GM18907 (cell line): Measurements from ENCODE around the gene SRPK3.
"Not testable (repeated sequence)": the region's sequence is repeated elsewhere in the genome, so short reads cannot be mapped to it uniquely, and the experiment has no call there.

Experiments
- ATAC-seq: cut with Tn5 transposase; IDR thresholded peaks from one replicate; pipeline ENCODE4 v1.9.1; 2021; ENCODE audit warnings: mild to moderate bottlenecking, moderate library complexity; ENCODE audit not compliant: unreplicated experiment

SRPK3 gene

GRCh38 chrX:153803211-153804099 lies 22.6 kb downstream of the SRPK3 start:
- no peak for ATAC-seq

- ATAC-seq, result no peak
Measured at GRCh38 chrX:153804100-153804595, 23.3 kb downstream of the SRPK3 start.

- no peak for ATAC-seq
Measured at GRCh38 chrX:153804621-153805020, 23.8 kb downstream of the SRPK3 start.

- no peak for ATAC-seq
Measured at GRCh38 chrX:153805436-153805835, 24.6 kb downstream of the SRPK3 start.

GRCh38 chrX:153806999-153807575 lies 26.2 kb downstream of the SRPK3 start:
- ATAC-seq, result no peak

- ATAC-seq, result no peak
Measured at GRCh38 chrX:153807976-153808375, 27.1 kb downstream of the SRPK3 start.

- ATAC-seq, result no peak
Measured at GRCh38 chrX:153812220-153812619, 31.4 kb downstream of the SRPK3 start.

GRCh38 chrX:153813161-153813560 lies 32.3 kb downstream of the SRPK3 start:
- ATAC-seq, result no peak

- ATAC-seq, result no peak
Measured at GRCh38 chrX:153814591-153815315, 33.9 kb downstream of the SRPK3 start.

- ATAC-seq, result no peak
Measured at GRCh38 chrX:153816831-153817690, 36.2 kb downstream of the SRPK3 start.

- not testable (repeated sequence) for ATAC-seq
Measured at GRCh38 chrX:153818064-153818463, 37.2 kb downstream of the SRPK3 start.

GRCh38 chrX:153818571-153819383 lies 37.9 kb downstream of the SRPK3 start:
- ATAC-seq, result no peak

GRCh38 chrX:153819384-153820040 lies 38.7 kb downstream of the SRPK3 start:
- ATAC-seq, result no peak

GRCh38 chrX:153820601-153821000 lies 39.8 kb downstream of the SRPK3 start:
- ATAC-seq, result no peak

- no peak for ATAC-seq
Measured at GRCh38 chrX:153821066-153821465, 40.2 kb downstream of the SRPK3 start.

- no peak for ATAC-seq
Measured at GRCh38 chrX:153824348-153824747, 43.5 kb downstream of the SRPK3 start.

GRCh38 chrX:153825042-153825441 lies 44.2 kb downstream of the SRPK3 start:
- ATAC-seq, result no peak

GRCh38 chrX:153827016-153827415 lies 46.2 kb downstream of the SRPK3 start:
- no peak for ATAC-seq

- no peak for ATAC-seq
Measured at GRCh38 chrX:153827903-153828302, 47.1 kb downstream of the SRPK3 start.
